MM.1S (cell line): ENCODE results near the gene FNTB.

Experiments
- DNase-seq: peaks from one replicate; pipeline ENCODE4 v3.0.0-alpha.2; 2015
- H2AFZ ChIP-seq: fragments of 300-600 bp; sonication (generic); 2 replicates; pipeline ENCODE4 v1.6.0; 2016; ENCODE audit warnings: antibody characterized with exemption, low read length
- H3F3A ChIP-seq: fragments of 300-600 bp; sonication (generic); 2 replicates; pipeline ENCODE4 v1.6.1; 2016; ENCODE audit warnings: mild to moderate bottlenecking, antibody characterized with exemption, low read length, moderate library complexity, mixed read lengths; ENCODE audit not compliant: insufficient read depth
- H3K27ac ChIP-seq: fragments of 300-600 bp; sonication (generic); 2 replicates; pipeline ENCODE4 v1.5.1; 2016; ENCODE audit warnings: mild to moderate bottlenecking, low read length
- H3K27me3 ChIP-seq: fragments of 300-600 bp; sonication (generic); replicated peaks from 2 replicates; pipeline ENCODE4 v1.6.0; 2016; ENCODE audit warnings: low read length; ENCODE audit not compliant: insufficient read depth
- H3K36me3 ChIP-seq: fragments of 300-600 bp; sonication (generic); replicated peaks from 2 replicates; pipeline ENCODE4 v1.6.1; 2016; ENCODE audit warnings: mild to moderate bottlenecking, low read length, mixed read lengths; ENCODE audit not compliant: insufficient read depth
- H3K4me1 ChIP-seq: fragments of 300-600 bp; sonication (generic); 2 replicates; pipeline ENCODE4 v1.6.1; 2016; ENCODE audit warnings: low read length, mixed read lengths
- H3K4me2 ChIP-seq: fragments of 300-600 bp; sonication (generic); 2 replicates; pipeline ENCODE4 v1.6.0; 2016; ENCODE audit warnings: low read depth, low read length
- H3K4me3 ChIP-seq: fragments of 300-600 bp; sonication (generic); 2 replicates; pipeline ENCODE4 v1.5.1; 2016; ENCODE audit warnings: low read length, mixed read lengths
- H3K79me2 ChIP-seq: fragments of 300-600 bp; sonication (generic); 2 replicates; pipeline ENCODE4 v1.6.1; 2016; ENCODE audit warnings: mixed run types, low read length, mixed read lengths
- H3K9ac ChIP-seq: fragments of 300-600 bp; sonication (generic); 2 replicates; pipeline ENCODE4 v1.6.1; 2016; ENCODE audit warnings: low read length, mixed read lengths
- H3K9me2 ChIP-seq: fragments of 300-600 bp; sonication (generic); replicated peaks from 2 replicates; pipeline ENCODE4 v1.6.1; 2016; ENCODE audit warnings: mild to moderate bottlenecking, low read length, mixed read lengths; ENCODE audit not compliant: insufficient read depth
- H3K9me3 ChIP-seq: fragments of 300-600 bp; sonication (generic); replicated peaks from 2 replicates; pipeline ENCODE4 v1.6.1; 2016; ENCODE audit warnings: mild to moderate bottlenecking, low read length, mixed read lengths; ENCODE audit not compliant: insufficient read depth
- H4K20me1 ChIP-seq: fragments of 300-600 bp; sonication (generic); 2 replicates; pipeline ENCODE4 v1.6.1; 2016; ENCODE audit warnings: mild to moderate bottlenecking, low read length, moderate library complexity, mixed read lengths; ENCODE audit not compliant: insufficient read depth
- CTCF ChIP-seq: fragments of 300-600 bp; sonication (generic); IDR thresholded peaks from 2 replicates; pipeline ENCODE4 v1.5.1; 2016; ENCODE audit warnings: antibody characterized with exemption, low read length, mixed read lengths
- EZH2 ChIP-seq: fragments of 300-600 bp; sonication (generic); optimal IDR thresholded peaks from 2 replicates; pipeline ENCODE3; 2017; ENCODE audit warnings: low read depth, mild to moderate bottlenecking, antibody characterized with exemption, low read length, mixed read lengths
- EZH2phosphoT487 ChIP-seq: fragments of 300-600 bp; sonication (generic); IDR thresholded peaks from 2 replicates; pipeline ENCODE4 v1.6.1; 2018; ENCODE audit warnings: antibody characterized with exemption, low read length

The FNTB gene

GRCh38 chr14:65077318-65077717, 90.6 kb downstream of the FNTB start:
- Histone ChIP-seq H3K4me3 (no peak overlapping the region), H2AFZ (no peak overlapping the region), H3K4me2 (no peak overlapping the region), H3K4me1 (no peaks in the 10 kb centered on the region; the same call in 1 of the 2 replicates), H3K36me3 (no peaks in the 10 kb centered on the region), H3K9ac (no peak overlapping the region), H3K27me3 (no peaks in the 10 kb centered on the region), H3K9me2 (no peaks in the 10 kb centered on the region), H3K27ac (no peak overlapping the region; the same call in 1 of the 2 replicates), H4K20me1 (no peaks in the 10 kb centered on the region), H3K9me3 (no peaks in the 10 kb centered on the region), H3K79me2 (peaks cover 13% of the 10 kb centered on the region; the same call in 1 of the 2 replicates), H3F3A (no peaks in the 10 kb centered on the region)
- TF ChIP-seq EZH2phosphoT487 (no peak), EZH2 (no peak), CTCF (no peak)
- peak; percentile 21 for DNase-seq

- no peak overlapping the region for H3K9ac ChIP-seq
- H4K20me1 ChIP-seq, result no peaks in the 10 kb centered on the region
- H3K9me2 ChIP-seq, result no peaks in the 10 kb centered on the region
- H3K79me2 ChIP-seq, result peaks cover 19% of the 10 kb centered on the region; the same call in 1 of the 2 replicates
- DNase-seq, result no peak
- H3K9me3 ChIP-seq, result no peaks in the 10 kb centered on the region
- no peak overlapping the region for H3K27ac ChIP-seq
- no peaks in the 10 kb centered on the region for H3F3A ChIP-seq
- no peaks in the 10 kb centered on the region for H3K36me3 ChIP-seq
- H3K4me2 ChIP-seq, result no peak overlapping the region
- no peak overlapping the region for H2AFZ ChIP-seq
- no peak overlapping the region for H3K4me3 ChIP-seq
- TF ChIP-seq EZH2 (no peak), CTCF (no peak), EZH2phosphoT487 (no peak)
- peaks cover 5% of the 10 kb centered on the region for H3K4me1 ChIP-seq
- no peaks in the 10 kb centered on the region for H3K27me3 ChIP-seq
Observed at GRCh38 chr14:65079201-65079600, 92.5 kb downstream of the FNTB start.

GRCh38 chr14:65079768-65080167, 93.1 kb downstream of the FNTB start:
- H3K4me3 ChIP-seq, result no peak overlapping the region
- no peaks in the 10 kb centered on the region for H3F3A ChIP-seq
- no peaks in the 10 kb centered on the region for H3K27me3 ChIP-seq
- H3K27ac ChIP-seq, result no peak overlapping the region
- H3K4me2 ChIP-seq, result no peak overlapping the region
- H3K9me2 ChIP-seq, result no peaks in the 10 kb centered on the region
- no peak overlapping the region for H3K9ac ChIP-seq
- no peak for DNase-seq
- H2AFZ ChIP-seq, result no peak overlapping the region
- no peaks in the 10 kb centered on the region for H3K9me3 ChIP-seq
- H3K36me3 ChIP-seq, result no peaks in the 10 kb centered on the region
- H3K4me1 ChIP-seq, result peaks cover 7% of the 10 kb centered on the region
- H4K20me1 ChIP-seq, result no peaks in the 10 kb centered on the region
- TF ChIP-seq EZH2phosphoT487 (no peak), EZH2 (no peak), CTCF (no peak)
- H3K79me2 ChIP-seq, result peaks cover 19% of the 10 kb centered on the region; the same call in 1 of the 2 replicates
